Stimulated activated CD8-positive, alpha-beta memory T cell treated with anti-CD3 and anti-CD28 coated beads, Interleukin-15, amount 100 ng/mL, for 24 hours (primary cell): ENCODE data around the gene STAC.

Source experiments
- DNase-seq: peaks from one replicate; pipeline ENCODE4 v3.0.0-alpha.2; 2020; ENCODE audit warnings: low read depth

Gene STAC

GRCh38 chr3:36595511-36595910 lies 215.2 kb downstream of the STAC start:
- DNase-seq: no peak

GRCh38 chr3:36596419-36596818 lies 216.1 kb downstream of the STAC start:
- no peak for DNase-seq

GRCh38 chr3:36597422-36597821 lies 217.1 kb downstream of the STAC start:
- DNase-seq: no peak
